Osteoblast (primary cell): ENCODE results near the gene DNAJC27. TPM values are rescaled to one million over a fixed set of nuclear protein-coding genes. Genes with fewer than 3 reads are reported as not detected.

Source experiments
- DNase-seq: peaks from one replicate; pipeline ENCODE4 v3.0.0; 2011; ENCODE audit warnings: low spot score, mixed read lengths; ENCODE audit not compliant: insufficient read length; ENCODE audit errors: missing footprints
- H2AFZ ChIP-seq: 2 replicates; pipeline ENCODE4 v1.6.0; 2011; ENCODE audit warnings: mild to moderate bottlenecking, low read length
- H3K27ac ChIP-seq: 2 replicates; pipeline ENCODE4 v1.5.1; 2011; ENCODE audit warnings: mild to moderate bottlenecking, low read depth, low read length, moderate library complexity
- H3K27me3 ChIP-seq: 2 replicates; pipeline ENCODE4 v1.6.0; 2012; ENCODE audit warnings: mild to moderate bottlenecking, control low read depth, inconsistent platforms, low read length, moderate library complexity; ENCODE audit not compliant: insufficient read depth
- H3K36me3 ChIP-seq: 2 replicates; pipeline ENCODE4 v1.5.1; 2011; ENCODE audit warnings: mild to moderate bottlenecking, low read length, control low read depth, moderate library complexity; ENCODE audit not compliant: insufficient read depth
- H3K4me1 ChIP-seq: 2 replicates; pipeline ENCODE4 v1.5.1; 2011; ENCODE audit warnings: mild to moderate bottlenecking, low read length, control low read depth, moderate library complexity; ENCODE audit not compliant: insufficient read depth
- H3K4me2 ChIP-seq: 2 replicates; pipeline ENCODE4 v1.6.0; 2011; ENCODE audit warnings: mild to moderate bottlenecking, low read length; ENCODE audit not compliant: insufficient read depth
- H3K4me3 ChIP-seq: fragments of 200-600 bp; sonication (generic); 3 replicates; pipeline ENCODE4 v1.5.1; 2012; ENCODE audit warnings: mild to moderate bottlenecking, low read length, inconsistent platforms; ENCODE audit not compliant: insufficient read depth
- H3K79me2 ChIP-seq: 2 replicates; pipeline ENCODE4 v1.6.0; 2012; ENCODE audit warnings: mild to moderate bottlenecking, low read length, control low read depth, inconsistent platforms; ENCODE audit not compliant: insufficient read depth
- H3K9me3 ChIP-seq: 2 replicates; pipeline ENCODE4 v1.5.1; 2011; ENCODE audit warnings: low read depth, low read length, control low read depth
- H4K20me1 ChIP-seq: 2 replicates; pipeline ENCODE4 v1.6.0; 2012; ENCODE audit warnings: mild to moderate bottlenecking, low read length, control low read depth; ENCODE audit not compliant: insufficient read depth
- CTCF ChIP-seq: IDR thresholded peaks from 2 replicates; pipeline ENCODE4 v1.5.1; 2011; ENCODE audit warnings: mild to moderate bottlenecking, low read depth, low read length, moderate library complexity; ENCODE audit errors: extremely low read depth
- total RNA-seq: library from RNA; depleted of rRNA; stranded (reverse); fragments of >200 nt; gene quantifications from 2 replicates; pipeline ENCODE4 v1.2.3, GENCODE V29; 2012

The DNAJC27 gene
- total RNA-seq, 1 donor, result 8.7 TPM

GRCh38 chr2:24959761-24960160 is 12.0 kb downstream of the DNAJC27 start:
- Histone ChIP-seq H3K9me3 (no peaks in the 10 kb centered on the region), H3K4me3 (no peak overlapping the region), H4K20me1 (no peaks in the 10 kb centered on the region), H3K36me3 (peaks cover 41% of the 10 kb centered on the region), H2AFZ (no peak overlapping the region), H3K27ac (no peak overlapping the region), H3K4me2 (no peak overlapping the region), H3K79me2 (no peaks in the 10 kb centered on the region), H3K27me3 (no peaks in the 10 kb centered on the region), H3K4me1 (no peaks in the 10 kb centered on the region)
- DNase-seq, result no peak
- no peak for TF ChIP-seq CTCF

- Histone ChIP-seq H3K27me3 (no peaks in the 10 kb centered on the region), H3K27ac (no peak overlapping the region), H3K4me3 (no peak overlapping the region), H3K4me2 (no peak overlapping the region), H4K20me1 (no peaks in the 10 kb centered on the region), H2AFZ (no peak overlapping the region), H3K79me2 (no peaks in the 10 kb centered on the region), H3K4me1 (no peaks in the 10 kb centered on the region), H3K9me3 (no peaks in the 10 kb centered on the region), H3K36me3 (peaks cover 46% of the 10 kb centered on the region)
- TF ChIP-seq CTCF, result no peak
- no peak for DNase-seq
Observed at GRCh38 chr2:24958411-24958935, 13.3 kb downstream of the DNAJC27 start.

GRCh38 chr2:24957976-24958375 is 13.8 kb downstream of the DNAJC27 start:
- Histone ChIP-seq H3K4me2 (no peak overlapping the region), H3K4me3 (no peak overlapping the region), H3K36me3 (peaks cover 41% of the 10 kb centered on the region), H4K20me1 (no peaks in the 10 kb centered on the region), H2AFZ (no peak overlapping the region), H3K9me3 (no peaks in the 10 kb centered on the region), H3K4me1 (no peaks in the 10 kb centered on the region), H3K79me2 (no peaks in the 10 kb centered on the region), H3K27me3 (no peaks in the 10 kb centered on the region), H3K27ac (no peak overlapping the region)
- no peak for TF ChIP-seq CTCF
- no peak for DNase-seq

GRCh38 chr2:24957221-24957620 is 14.5 kb downstream of the DNAJC27 start:
- Histone ChIP-seq H3K27me3 (no peaks in the 10 kb centered on the region), H3K9me3 (no peaks in the 10 kb centered on the region), H3K4me3 (no peak overlapping the region), H3K36me3 (peaks cover 37% of the 10 kb centered on the region), H3K27ac (no peak overlapping the region), H3K4me2 (no peak overlapping the region), H3K4me1 (no peaks in the 10 kb centered on the region), H3K79me2 (no peaks in the 10 kb centered on the region), H2AFZ (no peak overlapping the region), H4K20me1 (no peaks in the 10 kb centered on the region)
- no peak for TF ChIP-seq CTCF
- no peak for DNase-seq
